Panc1 (cell line): ENCODE results near the gene VTN. TPM values are rescaled to one million over a fixed set of nuclear protein-coding genes. Genes with fewer than 3 reads are reported as not detected.

Experiments used
- ATAC-seq: fragments of 200-7000 bp; cut with Tn5 transposase; 2 replicates; pipeline ENCODE4 v1.9.1; 2020; ENCODE audit warnings: mild to moderate bottlenecking, moderate library complexity
- BruUV-seq: library from RNA; stranded (reverse); fragments of 400-500 nt; replicated peaks from 2 replicates; lab custom pipeline; 2021; lab: Mats Ljungman, UMichigan
- CTCF ChIA-PET: fragments of 300-600 bp; sonication (Branson Sonifier 250); formaldehyde crosslinking; loops from one replicate; lab custom pipeline; 2022; ENCODE audit warnings: antibody characterized with exemption; lab: Charles Lee
- POLR2A ChIA-PET: fragments of 300-600 bp; sonication (Branson Sonifier 250); formaldehyde crosslinking; loops from one replicate; lab custom pipeline; 2022; ENCODE audit warnings: antibody characterized with exemption; lab: Charles Lee
- DNase-seq: peaks from one replicate; pipeline ENCODE4 v3.0.0-alpha.2; 2010; ENCODE audit warnings: low read depth, low spot score
- H3K27ac ChIP-seq: 2 replicates; pipeline ENCODE4 v1.5.1; 2011; ENCODE audit warnings: mild to moderate bottlenecking, low read length, inconsistent platforms
- H3K27me3 ChIP-seq: fragments of 200-500 bp; sonication (Bioruptor generic); 2 replicates; pipeline ENCODE4 v1.6.0; 2014; ENCODE audit warnings: low read length, inconsistent platforms; ENCODE audit not compliant: control insufficient read depth, insufficient read depth
- H3K36me3 ChIP-seq: fragments of 200-500 bp; sonication (Bioruptor generic); 2 replicates; pipeline ENCODE4 v1.5.1; 2014; ENCODE audit warnings: inconsistent platforms, mild to moderate bottlenecking, low read length, moderate library complexity; ENCODE audit not compliant: control insufficient read depth, insufficient read depth
- H3K4me1 ChIP-seq: 2 replicates; pipeline ENCODE4 v1.5.1; 2011; ENCODE audit warnings: inconsistent platforms, mild to moderate bottlenecking, low read length, moderate library complexity; ENCODE audit not compliant: control insufficient read depth, insufficient read depth
- H3K4me3 ChIP-seq, 2 experiments: 2 replicates each; pipeline ENCODE4 v1.5.1; 2011 to 2012; ENCODE audit warnings: low read depth in 2 of 2, low read length in 2 of 2, mild to moderate bottlenecking in 2 of 2, inconsistent platforms in 1 of 2, moderate library complexity in 1 of 2
- H3K9me3 ChIP-seq: fragments of 200-500 bp; sonication (Bioruptor generic); 2 replicates; pipeline ENCODE4 v1.5.1; 2014; ENCODE audit warnings: low read depth, mild to moderate bottlenecking, inconsistent platforms, low read length, moderate library complexity; ENCODE audit not compliant: control insufficient read depth, insufficient read depth
- POLR2AphosphoS5 ChIP-seq: IDR thresholded peaks from 2 replicates; pipeline ENCODE4 v1.6.1; 2012; ENCODE audit warnings: mild to moderate bottlenecking, low read depth, low read length, moderate library complexity
- SIN3A ChIP-seq: IDR thresholded peaks from 2 replicates; pipeline ENCODE4 v1.6.1; 2012; ENCODE audit warnings: low read depth, mild to moderate bottlenecking, low read length, moderate library complexity, borderline replicate concordance; ENCODE audit not compliant: insufficient read depth
- TCF7L2 ChIP-seq: IDR thresholded peaks from 2 replicates; pipeline ENCODE4 v1.6.1; 2011; ENCODE audit warnings: mild to moderate bottlenecking, low read depth, low read length, inconsistent platforms
- in situ Hi-C: cut with HindIII; loops from 2 replicates; pipeline ENCODE4 v1.10.0; 2016; ENCODE audit warnings: low sequenced_read_pairs, low pct_unique_long_range_greater_than_20kb
- intact Hi-C: fragments of 100-400 bp; cut with micrococcal nuclease; formaldehyde crosslinking; loops from one replicate; pipeline ENCODE4 v1.10.0; 2022; ENCODE audit not compliant: unreplicated experiment
- total RNA-seq: library from RNA; stranded (reverse); gene quantifications from one replicate; pipeline ENCODE4 v1.2.1, GENCODE V29; 2021; ENCODE audit not compliant: unreplicated experiment
- TF ChIP-seq, protein P1 (sequence below), 2 experiments: IDR thresholded peaks; 2 replicates each; pipeline ENCODE4 v1.6.1; 2011 to 2012; ENCODE audit warnings: low read depth in 2 of 2, control low read depth in 1 of 2, low read length in 1 of 2, mild to moderate bottlenecking in 1 of 2, moderate library complexity in 1 of 2; ENCODE audit not compliant: insufficient read depth in 1 of 2
- TF ChIP-seq, protein P2 (sequence below): fragments of 450-650 bp; IDR thresholded peaks from 2 replicates; pipeline ENCODE4 v1.5.1; 2017; ENCODE audit warnings: mild to moderate bottlenecking

VTN gene
- total RNA-seq, 1 experiment from 2014 or later = 2.3 TPM

DNA sequence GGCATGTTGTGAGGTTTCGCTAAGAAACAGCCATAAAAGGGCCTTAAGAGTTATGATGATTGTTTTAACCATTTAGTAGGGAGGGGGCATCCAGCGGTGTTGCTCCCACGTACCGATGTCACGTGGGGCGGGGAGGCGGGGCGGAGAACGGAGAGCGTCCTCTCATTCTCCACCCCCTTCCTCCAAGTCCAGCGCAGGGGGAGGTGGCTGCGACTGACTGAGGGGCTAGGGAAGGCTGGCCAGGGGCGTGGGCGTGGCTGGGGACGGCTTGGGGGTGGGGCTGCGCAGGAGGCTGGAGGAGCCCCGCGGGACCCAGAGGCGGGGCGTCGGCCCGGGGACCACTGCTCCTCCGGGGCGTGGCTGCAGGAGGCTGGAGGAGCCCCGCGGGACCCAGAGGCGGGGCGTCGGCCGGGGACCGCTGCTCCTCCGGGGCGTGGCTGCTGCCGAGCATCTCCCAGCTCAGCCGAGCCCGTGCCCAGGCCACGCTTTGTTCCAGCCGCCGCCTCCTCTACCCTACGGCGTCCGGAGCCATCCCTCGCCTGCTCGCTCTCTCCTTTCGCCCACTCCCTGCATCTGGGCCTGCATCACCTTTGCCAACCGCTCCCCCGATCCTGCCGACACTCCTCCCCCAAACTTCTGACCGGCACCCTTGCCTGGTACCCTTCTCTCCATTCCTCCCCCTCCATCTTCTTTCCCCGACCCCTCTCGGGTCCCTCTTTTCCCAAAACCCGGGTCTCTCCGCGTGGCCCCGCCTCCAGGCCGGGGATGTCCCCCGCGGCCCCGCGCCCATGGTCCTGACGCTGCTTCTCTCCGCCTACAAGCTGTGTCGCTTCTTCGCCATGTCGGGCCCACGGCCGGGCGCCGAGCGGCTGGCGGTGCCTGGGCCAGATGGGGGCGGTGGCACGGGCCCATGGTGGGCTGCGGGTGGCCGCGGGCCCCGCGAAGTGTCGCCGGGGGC lies 1.4 kb upstream of the VTN start, which contains the start of gene SARM1:
Gene SARM1, plus strand, starts transcription at position 450 of the 958 bp plus-strand sequence. Its CDS starts 339 bp downstream, at position 789.
- ChIA-PET CTCF (interaction anchor here (0.7 kb wide), 1 partner anchor 44 kb away, joined by 5 read pairs; no protein-coding TSS in a partner anchor), POLR2A (interaction anchor here (0.6 to 0.7 kb wide), 2 partner anchors 104 to 163 kb away, joined by 5 to 6 read pairs; no protein-coding TSS in a partner anchor)
- Histone ChIP-seq H3K4me1 (peaks cover 27% of the 10 kb centered on the region), H3K27me3 (no peaks in the 10 kb centered on the region), H3K27ac (peak within 1 kb of the TSS; percentile 84), H3K9me3 (no peaks in the 10 kb centered on the region), H3K4me3 (peak within 1 kb of the TSS; percentile 65 to 93), H3K36me3 (no peaks in the 10 kb centered on the region)
- DNase-seq (peak; percentile 30), ATAC-seq (peak; percentile 93)
- intact Hi-C loops (no loop called here), in situ Hi-C loops (no loop called here)
- peak; percentile 88 for TF ChIP-seq TCF7L2
- TF ChIP-seq, protein P1, sequence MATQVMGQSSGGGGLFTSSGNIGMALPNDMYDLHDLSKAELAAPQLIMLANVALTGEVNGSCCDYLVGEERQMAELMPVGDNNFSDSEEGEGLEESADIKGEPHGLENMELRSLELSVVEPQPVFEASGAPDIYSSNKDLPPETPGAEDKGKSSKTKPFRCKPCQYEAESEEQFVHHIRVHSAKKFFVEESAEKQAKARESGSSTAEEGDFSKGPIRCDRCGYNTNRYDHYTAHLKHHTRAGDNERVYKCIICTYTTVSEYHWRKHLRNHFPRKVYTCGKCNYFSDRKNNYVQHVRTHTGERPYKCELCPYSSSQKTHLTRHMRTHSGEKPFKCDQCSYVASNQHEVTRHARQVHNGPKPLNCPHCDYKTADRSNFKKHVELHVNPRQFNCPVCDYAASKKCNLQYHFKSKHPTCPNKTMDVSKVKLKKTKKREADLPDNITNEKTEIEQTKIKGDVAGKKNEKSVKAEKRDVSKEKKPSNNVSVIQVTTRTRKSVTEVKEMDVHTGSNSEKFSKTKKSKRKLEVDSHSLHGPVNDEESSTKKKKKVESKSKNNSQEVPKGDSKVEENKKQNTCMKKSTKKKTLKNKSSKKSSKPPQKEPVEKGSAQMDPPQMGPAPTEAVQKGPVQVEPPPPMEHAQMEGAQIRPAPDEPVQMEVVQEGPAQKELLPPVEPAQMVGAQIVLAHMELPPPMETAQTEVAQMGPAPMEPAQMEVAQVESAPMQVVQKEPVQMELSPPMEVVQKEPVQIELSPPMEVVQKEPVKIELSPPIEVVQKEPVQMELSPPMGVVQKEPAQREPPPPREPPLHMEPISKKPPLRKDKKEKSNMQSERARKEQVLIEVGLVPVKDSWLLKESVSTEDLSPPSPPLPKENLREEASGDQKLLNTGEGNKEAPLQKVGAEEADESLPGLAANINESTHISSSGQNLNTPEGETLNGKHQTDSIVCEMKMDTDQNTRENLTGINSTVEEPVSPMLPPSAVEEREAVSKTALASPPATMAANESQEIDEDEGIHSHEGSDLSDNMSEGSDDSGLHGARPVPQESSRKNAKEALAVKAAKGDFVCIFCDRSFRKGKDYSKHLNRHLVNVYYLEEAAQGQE (IDR thresholded peaks at IDR 0.05; ENCODE audit: insufficient read depth in 1 of 2, low read depth in 2 of 2, low read length in 1 of 2) = 0 out of 4 replicates have a peak, but pooled peaks of 1 of the 2 experiments have one; percentile 30
- 0 out of 2 replicates have a peak, but pooled peaks have one; percentile 43 for TF ChIP-seq SIN3A
- no peak for TF ChIP-seq POLR2AphosphoS5
- TF ChIP-seq, protein P2, sequence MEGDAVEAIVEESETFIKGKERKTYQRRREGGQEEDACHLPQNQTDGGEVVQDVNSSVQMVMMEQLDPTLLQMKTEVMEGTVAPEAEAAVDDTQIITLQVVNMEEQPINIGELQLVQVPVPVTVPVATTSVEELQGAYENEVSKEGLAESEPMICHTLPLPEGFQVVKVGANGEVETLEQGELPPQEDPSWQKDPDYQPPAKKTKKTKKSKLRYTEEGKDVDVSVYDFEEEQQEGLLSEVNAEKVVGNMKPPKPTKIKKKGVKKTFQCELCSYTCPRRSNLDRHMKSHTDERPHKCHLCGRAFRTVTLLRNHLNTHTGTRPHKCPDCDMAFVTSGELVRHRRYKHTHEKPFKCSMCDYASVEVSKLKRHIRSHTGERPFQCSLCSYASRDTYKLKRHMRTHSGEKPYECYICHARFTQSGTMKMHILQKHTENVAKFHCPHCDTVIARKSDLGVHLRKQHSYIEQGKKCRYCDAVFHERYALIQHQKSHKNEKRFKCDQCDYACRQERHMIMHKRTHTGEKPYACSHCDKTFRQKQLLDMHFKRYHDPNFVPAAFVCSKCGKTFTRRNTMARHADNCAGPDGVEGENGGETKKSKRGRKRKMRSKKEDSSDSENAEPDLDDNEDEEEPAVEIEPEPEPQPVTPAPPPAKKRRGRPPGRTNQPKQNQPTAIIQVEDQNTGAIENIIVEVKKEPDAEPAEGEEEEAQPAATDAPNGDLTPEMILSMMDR = no peak
- BruUV-seq = no TSS peak

DNA sequence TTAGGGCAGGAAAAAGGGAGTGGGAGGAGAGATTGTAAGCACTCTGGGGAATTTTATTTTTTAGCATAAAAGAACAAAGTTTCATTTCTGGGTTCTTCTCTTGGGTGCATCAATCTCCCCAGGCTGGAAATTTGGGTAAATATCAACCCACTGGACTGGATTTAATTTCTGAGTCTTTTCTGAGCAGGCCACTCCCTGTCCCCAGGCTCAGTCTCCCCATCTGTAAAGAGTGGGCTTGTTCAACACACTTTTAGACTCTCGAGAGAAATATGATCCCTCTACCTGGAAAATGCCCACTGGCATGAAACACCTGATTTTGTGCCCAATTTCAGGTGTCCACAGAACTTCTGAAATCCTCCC lies 617 bp upstream of the VTN start:
- intact Hi-C loops (no loop called here), in situ Hi-C loops (no loop called here)
- POLR2A ChIA-PET = interaction anchor here (0.9 to 1.0 kb wide), 2 partner anchors 12 to 13 kb away, joined by 3 to 5 read pairs; partner anchors contain the start of gene POLDIP2
- H3K4me1 ChIP-seq = peaks cover 27% of the 10 kb centered on the region
- DNase-seq = no peak
- no peaks in the 10 kb centered on the region for H3K36me3 ChIP-seq
- TF ChIP-seq, protein P1 (IDR thresholded peaks at IDR 0.05; ENCODE audit: insufficient read depth in 1 of 2, low read depth in 2 of 2, low read length in 1 of 2) = no peak
- TF ChIP-seq SIN3A (no peak), TCF7L2 (no peak)
- TF ChIP-seq, protein P2 = no peak
- no peak for ATAC-seq
- H3K4me3 ChIP-seq = peak overlapping the region; percentile 65 to 93
- no TSS peak for BruUV-seq
- peak overlapping the region; percentile 84 for H3K27ac ChIP-seq
- CTCF ChIA-PET = no interaction called here
- no peaks in the 10 kb centered on the region for H3K27me3 ChIP-seq
- H3K9me3 ChIP-seq = no peaks in the 10 kb centered on the region
